VCaP (cell line): ENCODE data around the gene MAGEF1.

ENCODE experiments used
- H3K27ac ChIP-seq: fragments of 450-650 bp; 2 replicates; pipeline ENCODE4 v1.5.1; 2017
- CTCF ChIP-seq: fragments of 450-650 bp; conservative IDR thresholded peaks from 2 replicates; pipeline ENCODE4 v1.5.1; 2017; ENCODE audit warnings: mild to moderate bottlenecking, moderate library complexity

The MAGEF1 gene

GRCh38 chr3:184716622-184717398 lies 4.9 kb upstream of the MAGEF1 start:
- H3K27ac ChIP-seq: no peak overlapping the region
- TF ChIP-seq CTCF: no peak

GRCh38 chr3:184715943-184716621 lies 4.2 kb upstream of the MAGEF1 start:
- TF ChIP-seq CTCF: no peak
- no peak overlapping the region for H3K27ac ChIP-seq

- TF ChIP-seq CTCF: no peak
- no peak overlapping the region for H3K27ac ChIP-seq
Observed at GRCh38 chr3:184713521-184713920, 1.7 kb upstream of the MAGEF1 start.

GRCh38 chr3:184713040-184713355 lies 1.1 kb upstream of the MAGEF1 start:
- no peak overlapping the region for H3K27ac ChIP-seq
- no peak for TF ChIP-seq CTCF

- peak overlapping the region; percentile 98 for H3K27ac ChIP-seq
- TF ChIP-seq CTCF: no peak
Observed at GRCh38 chr3:184712248-184713039, 580 bp upstream of the MAGEF1 start.

GRCh38 chr3:184710870-184711492 lies 883 bp downstream of the MAGEF1 start:
- TF ChIP-seq CTCF: no peak
- H3K27ac ChIP-seq: peak overlapping the region; percentile 98

GRCh38 chr3:184703657-184704056 lies 8.2 kb downstream of the MAGEF1 start:
- TF ChIP-seq CTCF: no peak
- no peak overlapping the region for H3K27ac ChIP-seq
